ENCODE data around the gene SYVN1. TPM values are rescaled to one million over a fixed set of nuclear protein-coding genes. Genes with fewer than 3 reads are reported as not detected.

SYVN1 gene
- polyA plus RNA-seq, 2 of the 4 experiments (the other 2 are of a cell fraction) = 21.4 to 25.1 TPM

DNA sequence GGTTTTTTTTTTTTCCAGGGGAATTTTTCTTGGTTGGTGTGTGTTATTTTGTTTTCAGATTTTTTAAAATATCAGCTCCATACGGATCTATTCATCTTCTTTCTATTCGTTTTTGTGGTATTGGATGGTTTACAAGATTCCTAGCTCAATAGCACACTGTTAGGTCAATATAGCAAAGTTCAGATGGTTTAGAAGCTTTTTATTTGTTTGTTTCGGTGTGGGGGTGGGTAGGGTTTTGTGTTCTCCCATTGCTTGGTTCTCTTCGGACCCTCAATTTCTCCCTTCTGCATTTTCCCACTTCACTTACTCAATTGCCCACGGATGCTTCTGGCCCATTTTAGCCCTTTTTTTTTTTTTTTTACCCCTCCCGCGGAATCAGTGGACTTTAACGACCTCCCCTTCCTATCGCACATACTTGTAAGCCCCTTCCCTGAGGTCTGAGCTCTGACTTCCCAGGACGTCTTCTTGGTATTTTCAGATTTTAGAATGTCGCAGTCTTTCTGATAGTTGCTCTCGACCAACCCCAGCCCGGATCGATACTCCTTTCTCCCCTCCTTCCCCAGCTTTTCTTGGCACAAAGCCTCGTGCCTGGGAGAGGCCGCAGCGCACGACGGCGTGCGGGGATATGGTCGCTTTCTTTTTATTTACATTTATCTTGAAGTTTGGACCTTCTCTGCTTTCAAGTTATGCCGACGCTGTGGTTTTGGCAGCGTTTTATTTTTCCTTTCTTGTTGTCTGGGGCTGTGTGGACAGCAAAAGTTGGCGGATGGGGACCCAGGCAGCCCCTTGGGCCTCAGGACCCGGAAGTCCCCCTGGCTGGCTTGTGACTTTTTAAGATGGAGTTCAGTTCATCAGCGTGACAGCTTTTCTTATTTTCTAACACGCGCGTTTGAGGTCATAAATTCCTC lies 31.3 kb upstream of the SYVN1 start:
- ChIA-PET CTCF (interaction anchor here (0.5 to 1.5 kb wide), 5 partner anchors 8 to 47 kb away, joined by 3 to 5 read pairs (median 3); no protein-coding TSS in a partner anchor), POLR2A (interaction anchor here (1.3 kb wide), 1 partner anchor 16 kb away, joined by 5 read pairs; the partner anchor contains the start of gene CAPN1)
- Histone ChIP-seq H3K4me3 (no peak overlapping the region), H3K4me2 (peak overlapping the region; percentile 57; the same call in 2 of the 3 replicates), H3K27ac (peak overlapping the region in 1 of 2 experiments; percentile 25; a peak in 2 of 6 replicates), H3K9me3 (no peaks in the 10 kb centered on the region), H3K4me1 (0 out of 3 replicates have a peak, but pooled peaks cover 4% of the 10 kb centered on the region)
- ATAC-seq (no peak), DNase-seq (ENCODE audit: low read depth in 1 of 2, low spot score in 1 of 2) (no peak), FAIRE-seq (no peak)
- TF ChIP-seq HOXB5 (CRISPR knock-in tag; IDR thresholded peaks at IDR 0.05) (no peak), NFE2L2 (conservative IDR thresholded peaks at IDR 0.05; ENCODE audit: low read length) (no peak), EP300 (IDR thresholded peaks at IDR 0.05) (no peak), HEYL (CRISPR knock-in tag; IDR thresholded peaks at IDR 0.05) (0 out of 2 replicates have a peak, but pooled peaks have one; percentile 25), RAD21 (conservative IDR thresholded peaks at IDR 0.05 in 1 of 2, IDR thresholded peaks at IDR 0.05 in 1 of 2) (no peak), KDM5A (IDR thresholded peaks at IDR 0.05) (no peak)
- 62% methylated on average over 31 of the region's 31 CpGs for WGBS (ENCODE audit: missing lambda C conversion rate)

DNA sequence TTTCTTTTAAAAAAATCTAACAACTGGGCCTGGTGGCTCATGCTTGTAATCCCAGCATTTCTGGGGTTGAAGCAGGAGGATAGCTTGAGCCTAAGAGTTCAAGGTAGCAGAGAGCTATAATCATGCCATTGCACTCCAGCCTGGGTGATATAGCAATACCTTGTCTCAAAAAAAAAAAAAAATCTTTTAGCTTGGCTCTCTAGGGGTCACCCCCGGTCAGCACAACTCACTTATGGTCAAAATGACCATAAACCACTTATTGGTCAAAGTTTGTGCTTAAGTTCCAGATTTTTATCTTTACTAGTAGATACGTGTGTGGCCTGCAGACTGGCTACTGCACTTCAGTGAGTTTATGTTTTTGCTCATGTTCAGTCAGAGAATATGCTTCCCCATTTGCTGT lies 29.4 kb upstream of the SYVN1 start:
- TF ChIP-seq RFX5 (IDR thresholded peaks at IDR 0.05) = no peak
- TF ChIP-seq MAZ (IDR thresholded peaks at IDR 0.05; ENCODE audit: borderline replicate concordance, low read depth, low read length) = no peak
- no peak for TF ChIP-seq ZFP36 (IDR thresholded peaks at IDR 0.05; ENCODE audit: borderline replicate concordance, partially characterized antibody)
- no peak for TF ChIP-seq RAD21 (conservative IDR thresholded peaks at IDR 0.05 in 1 of 2, IDR thresholded peaks at IDR 0.05 in 1 of 2)
- TF ChIP-seq, protein P1, sequence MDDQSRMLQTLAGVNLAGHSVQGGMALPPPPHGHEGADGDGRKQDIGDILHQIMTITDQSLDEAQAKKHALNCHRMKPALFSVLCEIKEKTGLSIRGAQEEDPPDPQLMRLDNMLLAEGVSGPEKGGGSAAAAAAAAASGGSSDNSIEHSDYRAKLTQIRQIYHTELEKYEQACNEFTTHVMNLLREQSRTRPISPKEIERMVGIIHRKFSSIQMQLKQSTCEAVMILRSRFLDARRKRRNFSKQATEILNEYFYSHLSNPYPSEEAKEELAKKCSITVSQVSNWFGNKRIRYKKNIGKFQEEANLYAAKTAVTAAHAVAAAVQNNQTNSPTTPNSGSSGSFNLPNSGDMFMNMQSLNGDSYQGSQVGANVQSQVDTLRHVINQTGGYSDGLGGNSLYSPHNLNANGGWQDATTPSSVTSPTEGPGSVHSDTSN (IDR thresholded peaks at IDR 0.05) = no peak
- no peak for TF ChIP-seq NR3C1 (IDR thresholded peaks at IDR 0.05)
- TF ChIP-seq JUNB (IDR thresholded peaks at IDR 0.05) = no peak
- TF ChIP-seq SREBF2 (IDR thresholded peaks at IDR 0.05) = no peak
- TF ChIP-seq HOXA7 (CRISPR knock-in tag; IDR thresholded peaks at IDR 0.05) = no peak
- no peak for TF ChIP-seq HDAC2 (IDR thresholded peaks at IDR 0.05)
- no peak for TF ChIP-seq ZC3H11A (IDR thresholded peaks at IDR 0.05)
- TF ChIP-seq, protein P2, sequence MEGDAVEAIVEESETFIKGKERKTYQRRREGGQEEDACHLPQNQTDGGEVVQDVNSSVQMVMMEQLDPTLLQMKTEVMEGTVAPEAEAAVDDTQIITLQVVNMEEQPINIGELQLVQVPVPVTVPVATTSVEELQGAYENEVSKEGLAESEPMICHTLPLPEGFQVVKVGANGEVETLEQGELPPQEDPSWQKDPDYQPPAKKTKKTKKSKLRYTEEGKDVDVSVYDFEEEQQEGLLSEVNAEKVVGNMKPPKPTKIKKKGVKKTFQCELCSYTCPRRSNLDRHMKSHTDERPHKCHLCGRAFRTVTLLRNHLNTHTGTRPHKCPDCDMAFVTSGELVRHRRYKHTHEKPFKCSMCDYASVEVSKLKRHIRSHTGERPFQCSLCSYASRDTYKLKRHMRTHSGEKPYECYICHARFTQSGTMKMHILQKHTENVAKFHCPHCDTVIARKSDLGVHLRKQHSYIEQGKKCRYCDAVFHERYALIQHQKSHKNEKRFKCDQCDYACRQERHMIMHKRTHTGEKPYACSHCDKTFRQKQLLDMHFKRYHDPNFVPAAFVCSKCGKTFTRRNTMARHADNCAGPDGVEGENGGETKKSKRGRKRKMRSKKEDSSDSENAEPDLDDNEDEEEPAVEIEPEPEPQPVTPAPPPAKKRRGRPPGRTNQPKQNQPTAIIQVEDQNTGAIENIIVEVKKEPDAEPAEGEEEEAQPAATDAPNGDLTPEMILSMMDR (IDR thresholded peaks at IDR 0.05) = no peak
- TF ChIP-seq, protein P3, sequence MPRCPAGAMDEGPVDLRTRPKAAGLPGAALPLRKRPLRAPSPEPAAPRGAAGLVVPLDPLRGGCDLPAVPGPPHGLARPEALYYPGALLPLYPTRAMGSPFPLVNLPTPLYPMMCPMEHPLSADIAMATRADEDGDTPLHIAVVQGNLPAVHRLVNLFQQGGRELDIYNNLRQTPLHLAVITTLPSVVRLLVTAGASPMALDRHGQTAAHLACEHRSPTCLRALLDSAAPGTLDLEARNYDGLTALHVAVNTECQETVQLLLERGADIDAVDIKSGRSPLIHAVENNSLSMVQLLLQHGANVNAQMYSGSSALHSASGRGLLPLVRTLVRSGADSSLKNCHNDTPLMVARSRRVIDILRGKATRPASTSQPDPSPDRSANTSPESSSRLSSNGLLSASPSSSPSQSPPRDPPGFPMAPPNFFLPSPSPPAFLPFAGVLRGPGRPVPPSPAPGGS (IDR thresholded peaks at IDR 0.05) = no peak
- no peak for TF ChIP-seq EHMT2 (IDR thresholded peaks at IDR 0.05; ENCODE audit: low read depth)
- TF ChIP-seq, protein P4, sequence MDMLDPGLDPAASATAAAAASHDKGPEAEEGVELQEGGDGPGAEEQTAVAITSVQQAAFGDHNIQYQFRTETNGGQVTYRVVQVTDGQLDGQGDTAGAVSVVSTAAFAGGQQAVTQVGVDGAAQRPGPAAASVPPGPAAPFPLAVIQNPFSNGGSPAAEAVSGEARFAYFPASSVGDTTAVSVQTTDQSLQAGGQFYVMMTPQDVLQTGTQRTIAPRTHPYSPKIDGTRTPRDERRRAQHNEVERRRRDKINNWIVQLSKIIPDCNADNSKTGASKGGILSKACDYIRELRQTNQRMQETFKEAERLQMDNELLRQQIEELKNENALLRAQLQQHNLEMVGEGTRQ (IDR thresholded peaks at IDR 0.05) = no peak
- TF ChIP-seq, protein P5, sequence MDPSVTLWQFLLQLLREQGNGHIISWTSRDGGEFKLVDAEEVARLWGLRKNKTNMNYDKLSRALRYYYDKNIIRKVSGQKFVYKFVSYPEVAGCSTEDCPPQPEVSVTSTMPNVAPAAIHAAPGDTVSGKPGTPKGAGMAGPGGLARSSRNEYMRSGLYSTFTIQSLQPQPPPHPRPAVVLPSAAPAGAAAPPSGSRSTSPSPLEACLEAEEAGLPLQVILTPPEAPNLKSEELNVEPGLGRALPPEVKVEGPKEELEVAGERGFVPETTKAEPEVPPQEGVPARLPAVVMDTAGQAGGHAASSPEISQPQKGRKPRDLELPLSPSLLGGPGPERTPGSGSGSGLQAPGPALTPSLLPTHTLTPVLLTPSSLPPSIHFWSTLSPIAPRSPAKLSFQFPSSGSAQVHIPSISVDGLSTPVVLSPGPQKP (IDR thresholded peaks at IDR 0.05; ENCODE audit: low read depth, low read length) = no peak
- TF ChIP-seq EP300 (IDR thresholded peaks at IDR 0.05) = no peak
- no peak for TF ChIP-seq BHLHE40 (IDR thresholded peaks at IDR 0.05; ENCODE audit: low read depth, low read length)
- Histone ChIP-seq H3K4me1 (0 out of 3 replicates have a peak, but pooled peaks cover 4% of the 10 kb centered on the region), H3K27ac (no peak overlapping the region), H3K9me3 (no peaks in the 10 kb centered on the region), H3K4me3 (no peak overlapping the region), H3K4me2 (no peak overlapping the region)
- no peak for FAIRE-seq
- 68% methylated on average over 2 of the region's 2 CpGs for WGBS (ENCODE audit: missing lambda C conversion rate)
- ATAC-seq = no peak
- no peak for DNase-seq (ENCODE audit: low read depth in 1 of 2, low spot score in 1 of 2)
- ChIA-PET CTCF (interaction anchor here (0.6 to 1.6 kb wide), 4 partner anchors 18 to 286 kb away, joined by 3 to 4 read pairs (median 4); partner anchors contain the start of gene CAPN1), POLR2A (interaction anchor here (0.6 kb wide), 1 partner anchor 29 kb away, joined by 3 read pairs; no protein-coding TSS in a partner anchor)
